OCI-LY7 (cell line): ENCODE data around the gene PDCD1LG2.

Source experiments
- CTCF ChIP-seq: fragments of 200-600 bp; sonication (generic); conservative IDR thresholded peaks from 2 replicates; pipeline ENCODE4 v1.5.1; 2014; ENCODE audit warnings: mild to moderate bottlenecking, antibody characterized with exemption, low read length, moderate library complexity, mixed read lengths
- EZH2phosphoT487 ChIP-seq: fragments of 200-600 bp; sonication (generic); IDR thresholded peaks from 2 replicates; pipeline ENCODE4 v1.6.1; 2018; ENCODE audit warnings: low read depth, borderline replicate concordance, mild to moderate bottlenecking, mixed run types, antibody characterized with exemption, low read length, moderate library complexity, mixed read lengths

- no peak for TF ChIP-seq CTCF
- TF ChIP-seq EZH2phosphoT487, result no peak
These were observed 7.8 kb upstream of the PDCD1LG2 start for GRCh38 chr9:5502553-5502952.
